Measurements from ENCODE around the gene NHSL1.
"Not testable (repeated sequence)": the region's sequence is repeated elsewhere in the genome, so short reads cannot be mapped to it uniquely, and the experiment has no call there.

Gene NHSL1

GRCh38 chr6:138456401-138456790, 42.9 kb downstream of the NHSL1 start:
- FAIRE-seq: no peak

- no peak for FAIRE-seq
These were observed 43.4 kb downstream of the NHSL1 start for GRCh38 chr6:138455746-138456400.

DNA sequence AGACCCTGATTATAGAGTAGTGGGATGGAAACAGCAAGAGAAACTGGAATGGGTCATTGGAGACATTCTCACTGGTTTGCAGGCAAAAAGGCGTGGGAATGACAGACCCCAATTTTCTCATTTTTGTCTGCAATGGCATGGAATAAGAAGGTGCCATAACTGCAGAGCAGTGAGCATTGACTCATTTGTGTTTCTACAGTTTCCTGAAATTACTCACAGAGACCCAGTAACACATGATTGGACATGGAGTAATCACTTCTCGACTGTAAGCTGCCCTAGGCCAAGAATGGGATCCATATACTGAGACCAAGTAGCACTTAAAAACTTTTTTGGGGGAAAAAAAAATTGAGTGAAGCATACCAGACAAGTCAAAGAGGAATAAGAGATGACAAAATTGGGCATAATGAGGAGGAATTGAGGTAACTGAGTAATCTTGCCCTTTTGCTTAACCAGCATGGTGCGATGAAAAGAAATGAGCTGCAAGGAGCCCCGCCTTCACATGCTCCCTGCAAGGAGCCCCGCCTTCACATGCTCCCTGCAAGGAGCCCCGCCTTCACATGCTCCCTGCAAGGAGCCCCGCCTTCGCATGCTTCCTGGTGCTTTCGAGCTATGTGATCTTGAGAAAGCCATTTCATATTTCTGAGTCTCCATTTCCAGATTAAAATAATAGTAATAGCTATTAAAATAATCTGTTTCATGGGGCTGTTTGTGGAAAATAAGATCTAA, 44.1 kb downstream of the NHSL1 start:
- no peak for FAIRE-seq

- no peak for FAIRE-seq
These were observed 48.3 kb downstream of the NHSL1 start for GRCh38 chr6:138451043-138451442.

DNA sequence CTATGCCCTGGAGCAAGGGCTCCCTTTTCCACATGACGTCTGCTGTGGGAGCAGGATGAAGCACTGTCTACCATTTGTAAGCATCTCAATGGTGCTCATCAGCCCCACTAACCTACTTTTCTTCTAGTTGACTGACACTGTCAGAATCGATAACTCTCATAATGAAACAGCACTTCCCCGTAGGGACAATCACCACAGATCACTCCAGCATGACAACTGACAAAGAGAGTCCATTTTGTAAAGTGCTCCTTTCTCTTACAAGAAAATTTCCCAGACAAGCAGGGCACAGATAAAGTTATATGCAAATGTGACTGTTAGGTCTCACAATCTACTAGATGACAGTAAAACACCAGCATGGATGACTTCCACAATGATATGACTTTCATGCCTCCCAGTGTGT, 48.8 kb downstream of the NHSL1 start:
- FAIRE-seq: no peak

DNA sequence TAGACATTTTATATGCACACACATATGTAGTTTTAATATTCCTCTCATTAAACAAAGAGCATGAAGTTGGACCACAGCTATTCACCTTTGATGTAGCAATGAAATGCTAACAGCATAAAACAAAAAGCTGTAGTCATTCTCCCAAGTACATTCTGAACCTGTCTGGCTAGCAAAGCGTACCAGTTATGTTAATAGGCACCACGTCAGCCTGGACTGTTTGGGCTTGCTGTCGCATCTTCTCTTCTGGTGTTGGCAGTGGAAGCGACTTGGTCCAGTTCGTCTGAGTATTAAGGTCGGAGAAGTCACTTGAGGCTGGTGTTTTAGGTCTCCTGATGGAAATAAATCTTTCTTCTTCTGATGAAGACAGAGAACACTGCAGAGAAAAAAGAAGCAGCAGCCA, 52.5 kb downstream of the NHSL1 start:
- no peak for FAIRE-seq

GRCh38 chr6:138443979-138444378, 55.3 kb downstream of the NHSL1 start:
- FAIRE-seq: no peak

DNA sequence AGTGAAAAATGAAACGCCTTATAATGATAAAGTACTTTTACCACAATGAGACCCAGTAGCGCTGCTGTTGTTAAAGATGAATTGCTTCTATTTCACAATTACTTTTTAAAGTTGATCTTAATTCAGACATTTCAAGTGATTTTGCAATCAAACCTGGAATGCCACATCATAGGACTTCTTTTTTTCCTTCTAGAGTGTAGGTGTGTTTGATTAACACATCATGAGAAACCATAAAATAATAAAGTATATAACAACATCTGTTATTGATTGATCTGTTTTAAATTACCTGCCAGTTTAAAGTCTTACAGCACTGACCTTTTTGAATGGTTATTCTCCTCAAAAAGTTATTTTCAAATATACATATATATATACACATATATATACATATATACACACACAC, 56.6 kb downstream of the NHSL1 start:
- FAIRE-seq: peak; percentile 62

DNA sequence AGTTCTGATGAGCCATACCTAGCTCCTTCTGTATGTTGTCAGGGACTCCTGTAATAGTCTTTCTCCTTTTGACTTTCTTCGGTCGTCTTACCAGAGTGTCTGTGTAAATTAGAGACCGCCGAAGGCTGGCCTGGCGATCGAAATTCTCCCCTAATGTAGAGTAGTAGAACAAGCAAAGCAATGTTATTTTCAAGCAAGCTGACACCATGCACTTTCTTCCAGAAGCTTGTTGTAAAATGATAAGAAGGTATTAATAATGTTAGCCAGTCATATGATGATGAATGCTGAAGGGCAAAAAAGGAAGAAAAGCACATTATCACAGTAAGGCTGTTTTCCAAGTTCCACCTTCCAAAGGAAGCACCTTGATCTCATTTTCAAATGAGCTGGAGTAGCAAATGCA, 57.3 kb downstream of the NHSL1 start:
- no peak for FAIRE-seq

DNA sequence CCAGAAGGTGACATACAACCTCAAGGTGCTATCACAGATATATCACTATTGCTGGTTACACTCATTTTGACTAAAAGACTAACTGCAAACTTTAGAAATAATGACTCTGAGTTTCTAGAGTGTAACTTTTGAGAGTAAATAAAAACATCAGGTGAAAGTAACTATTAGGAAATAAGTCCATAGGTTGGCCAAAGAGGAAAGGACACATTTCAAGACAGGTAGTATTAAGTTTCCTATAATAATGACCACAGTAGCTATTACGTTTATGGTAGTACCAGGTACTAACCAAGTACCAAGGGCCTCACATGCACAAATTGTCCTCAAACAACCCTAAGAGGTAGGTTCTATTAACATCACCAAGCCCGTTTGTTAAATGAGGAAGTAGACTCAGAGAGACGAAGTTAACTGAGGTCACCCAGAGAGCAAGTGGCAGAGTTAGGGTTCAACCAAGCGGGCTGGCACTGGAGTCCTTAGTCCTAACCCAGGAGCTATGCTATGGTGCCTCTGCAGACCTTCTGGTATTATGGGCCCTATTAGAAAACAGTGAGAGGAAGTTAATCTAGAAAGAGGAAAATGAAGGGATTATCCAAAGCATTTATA, 58.4 kb downstream of the NHSL1 start:
- FAIRE-seq: no peak

GRCh38 chr6:138440296-138440695, 59.0 kb downstream of the NHSL1 start:
- no peak for FAIRE-seq

- no peak for FAIRE-seq
These were observed 59.7 kb downstream of the NHSL1 start for GRCh38 chr6:138439546-138439945.

DNA sequence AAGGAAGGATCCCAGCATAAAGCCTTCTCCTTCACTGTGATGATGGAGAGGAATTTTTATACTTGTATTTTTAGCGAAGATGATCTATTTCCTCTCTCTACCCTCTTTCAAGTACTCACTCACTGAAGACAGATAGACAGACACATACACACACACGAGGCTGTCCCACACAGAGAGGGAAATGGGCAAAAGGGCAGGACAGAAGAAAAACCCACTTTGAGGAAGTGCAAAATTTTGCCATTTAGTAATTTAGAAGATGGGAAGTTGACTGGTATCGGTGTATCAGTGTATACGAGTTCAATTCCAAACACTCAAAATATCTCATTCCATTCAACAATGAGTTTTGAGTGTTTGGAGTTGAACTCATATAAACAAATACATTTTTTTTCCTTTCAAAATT, 64.4 kb downstream of the NHSL1 start:
- no peak for FAIRE-seq

DNA sequence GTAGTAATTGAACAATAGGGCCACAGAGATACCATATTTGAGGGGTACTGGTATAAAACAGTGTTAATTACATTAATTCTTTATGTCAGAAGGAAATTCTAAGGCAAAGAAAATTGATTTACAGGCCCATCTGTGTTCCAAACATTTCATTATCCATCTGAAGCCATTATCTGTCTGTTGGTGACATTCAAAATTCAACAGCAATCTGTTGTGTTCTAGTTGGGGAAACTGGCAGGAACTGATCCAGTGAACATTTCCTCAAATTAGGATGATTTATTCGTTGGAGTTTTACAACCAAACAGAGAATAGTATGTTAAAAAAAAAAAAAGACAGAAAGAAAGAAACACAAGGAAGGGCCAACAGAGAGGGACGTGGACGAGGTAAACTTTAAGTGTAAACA, 65.2 kb downstream of the NHSL1 start:
- FAIRE-seq: no peak

- FAIRE-seq: no peak
These were observed 67.3 kb downstream of the NHSL1 start for GRCh38 chr6:138432063-138432356.

DNA sequence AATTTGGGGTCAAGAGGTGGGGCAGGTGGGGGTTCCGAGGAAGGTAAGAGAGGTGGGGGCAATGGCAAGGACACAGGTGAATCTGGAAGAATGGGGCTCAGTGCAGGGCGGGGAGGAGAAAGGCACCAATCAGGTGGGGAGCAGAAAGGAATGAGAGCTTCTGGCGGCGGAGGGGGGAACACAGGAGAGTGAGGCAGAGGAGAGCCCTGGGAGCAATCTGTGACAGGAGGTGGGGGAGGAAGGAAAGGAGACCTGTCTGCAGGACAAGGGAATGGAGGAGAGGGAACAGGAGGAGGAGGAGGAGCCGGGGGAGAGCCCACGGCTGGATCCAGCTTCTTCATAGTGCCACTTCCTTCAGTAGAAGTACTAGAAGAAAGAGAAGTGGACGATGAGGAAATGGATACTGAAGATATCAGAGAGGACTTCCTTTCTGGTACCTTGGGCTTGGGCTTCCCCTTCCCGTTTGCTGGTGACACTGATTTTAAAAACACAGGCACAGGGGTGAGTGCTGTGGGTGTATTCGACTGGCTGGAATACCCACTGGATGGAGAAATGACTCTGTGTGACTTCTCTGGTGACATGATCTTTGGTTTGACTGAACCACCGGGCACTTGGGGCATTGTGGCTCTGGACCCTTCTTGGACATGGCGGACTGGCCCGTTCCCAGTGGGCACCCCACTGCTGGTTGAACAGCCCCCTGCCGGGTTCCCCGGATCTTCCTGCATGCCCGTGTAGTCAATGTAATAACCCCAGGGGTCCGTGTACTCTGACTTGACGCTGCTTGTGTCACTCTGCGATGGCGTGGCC, 67.8 kb downstream of the NHSL1 start:
- no peak for FAIRE-seq

- FAIRE-seq: no peak
These were observed 68.7 kb downstream of the NHSL1 start for GRCh38 chr6:138430361-138431145.

DNA sequence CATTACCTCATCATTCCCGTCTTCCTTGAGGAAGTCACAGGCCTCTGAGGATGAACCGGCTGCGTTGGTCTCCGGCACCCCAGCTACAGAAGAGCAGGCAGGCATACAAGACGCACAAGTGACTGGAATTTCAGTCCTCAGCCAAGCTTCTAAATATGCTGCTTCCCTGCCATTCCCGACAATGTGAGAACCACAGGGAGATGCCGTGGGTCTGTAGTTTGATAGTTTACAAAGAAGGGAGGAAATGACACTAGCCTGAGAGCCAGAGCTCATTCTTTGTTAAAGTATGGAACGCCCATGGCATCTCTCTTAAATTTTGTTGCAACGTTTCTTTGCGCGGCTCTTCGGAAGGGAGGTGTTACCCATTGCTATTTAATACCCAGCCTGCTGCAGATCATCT, 69.5 kb downstream of the NHSL1 start:
- FAIRE-seq: no peak

DNA sequence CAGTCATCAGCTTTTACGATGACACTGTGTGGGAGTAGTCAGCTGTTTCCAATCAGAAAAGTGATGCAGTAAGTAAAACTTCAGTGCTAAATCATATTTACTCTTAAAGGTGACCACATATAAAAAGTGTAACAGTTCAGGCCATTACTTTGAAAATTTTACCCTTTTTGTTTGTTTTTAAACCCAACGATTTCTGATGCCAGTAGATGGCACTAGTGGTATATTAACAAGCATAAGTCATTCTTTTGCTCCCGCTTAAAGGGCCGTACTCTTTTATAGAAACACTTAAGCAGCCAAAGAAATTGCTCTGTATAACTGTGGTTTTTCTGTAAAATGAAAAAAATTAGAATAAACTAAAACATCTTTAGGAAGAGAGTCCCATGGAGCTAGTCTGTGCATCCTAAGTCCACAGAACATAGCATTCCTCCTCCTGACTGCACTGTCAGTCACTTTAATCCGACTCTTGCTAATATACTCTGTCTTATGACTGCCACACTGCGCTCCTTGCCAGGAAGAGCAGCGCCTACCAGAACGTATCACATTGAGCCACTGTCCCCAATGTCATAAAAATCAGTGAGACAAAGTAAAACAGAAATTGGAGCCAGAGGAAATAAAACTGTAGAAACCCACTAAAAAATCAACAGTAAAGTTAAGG, 70.2 kb downstream of the NHSL1 start:
- peak; percentile 95 for FAIRE-seq

DNA sequence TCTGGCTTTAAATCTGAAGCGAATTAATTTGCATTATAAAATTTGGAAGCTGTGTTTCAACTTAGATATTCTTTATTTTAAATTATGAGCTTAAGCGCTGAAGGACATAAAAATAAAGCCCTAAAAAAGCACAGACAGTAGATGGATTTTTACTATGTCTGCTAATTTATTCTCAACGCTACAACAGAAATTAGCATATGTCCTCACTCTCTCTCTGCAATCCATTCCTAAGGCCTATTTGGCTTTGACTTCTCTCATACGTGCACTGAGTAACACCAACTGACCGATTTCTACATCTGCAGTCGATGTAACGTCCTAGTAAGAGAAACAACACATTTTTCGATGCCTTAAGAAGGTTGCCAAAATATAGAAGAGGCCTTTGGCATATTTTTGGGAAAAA, 71.6 kb downstream of the NHSL1 start:
- no peak for FAIRE-seq

DNA sequence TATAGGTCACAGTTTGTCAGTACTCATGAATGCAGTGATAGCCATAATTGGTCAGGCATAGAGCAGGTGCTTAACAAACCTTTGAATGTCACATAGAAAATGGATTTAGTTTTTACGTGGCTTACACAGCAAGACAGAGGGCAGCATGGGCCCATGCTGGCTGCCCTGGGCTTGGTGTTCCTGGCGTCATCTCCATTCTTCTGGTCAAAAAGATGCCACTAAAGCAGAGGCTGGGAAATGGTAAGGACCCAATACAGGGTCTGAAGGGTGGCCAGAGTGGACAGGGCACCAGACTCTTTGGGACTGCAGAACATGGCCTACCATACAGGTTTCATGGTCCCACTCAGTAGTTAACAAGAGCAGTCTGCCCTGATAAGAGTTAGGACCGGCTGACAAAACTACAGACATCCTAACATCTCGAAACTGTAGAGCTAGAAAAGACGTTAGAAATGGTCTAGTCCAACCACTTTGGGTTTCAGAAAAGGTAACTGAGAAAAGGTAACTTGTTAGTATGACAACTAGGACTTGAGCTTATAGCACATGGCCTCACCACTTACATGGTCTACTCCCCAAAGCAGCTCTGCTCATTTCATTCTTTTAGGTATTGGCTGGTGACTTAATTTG, 72.7 kb downstream of the NHSL1 start:
- no peak for FAIRE-seq

DNA sequence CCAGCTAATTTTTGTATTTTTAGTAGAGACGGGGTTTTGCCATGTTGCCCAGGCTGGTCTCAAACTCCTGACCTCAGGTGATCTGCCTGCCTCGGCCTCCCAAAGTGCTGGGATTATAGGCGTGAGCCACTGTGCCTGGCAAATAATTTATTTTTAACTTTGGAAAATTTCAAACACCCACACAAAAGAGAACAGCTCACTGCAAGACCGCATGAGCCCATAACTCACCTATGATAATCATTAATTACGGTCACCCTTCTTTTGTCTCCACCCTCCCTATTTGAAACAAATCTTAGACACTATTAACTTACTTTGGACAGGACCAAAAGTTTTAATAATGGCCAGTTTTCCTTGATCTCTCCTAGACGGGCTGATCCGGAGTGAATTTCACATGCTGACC, 74.0 kb downstream of the NHSL1 start:
- FAIRE-seq: not testable (repeated sequence)

All from TTC549 (cell line).